MCF 10A (cell line): ENCODE results near the gene NEIL3. TPM values are rescaled to one million over a fixed set of nuclear protein-coding genes. Genes with fewer than 3 reads are reported as not detected.

Experiments
- BruUV-seq: library from RNA; stranded (reverse); fragments of 400-500 nt; replicated peaks from 2 replicates; lab custom pipeline; 2021; lab: Mats Ljungman, UMichigan
- CTCF ChIA-PET: fragments of 300-600 bp; sonication (Branson Sonifier 250); formaldehyde crosslinking; extraction: SDS; loops from one replicate; lab custom pipeline; 2021; ENCODE audit warnings: antibody characterized with exemption, inconsistent platforms; lab: Yijun Ruan, JAX
- POLR2A ChIA-PET: fragments of 300-600, 350-650 bp; sonication (Branson Sonifier 250); formaldehyde crosslinking; extraction: SDS; loops from one replicate; lab custom pipeline; 2020; ENCODE audit warnings: antibody characterized with exemption, inconsistent platforms; lab: Yijun Ruan, JAX
- DNase-seq: peaks from one replicate; pipeline ENCODE4 v3.0.0-alpha.2; 2018; ENCODE audit not compliant: unreplicated experiment
- H3K27ac Mint-ChIP-seq: one replicate; pipeline ENCODE4 v1.8.0; 2022; ENCODE audit warnings: mild to moderate bottlenecking, low read depth, mixed read lengths; ENCODE audit not compliant: unreplicated experiment
- H3K27me3 Mint-ChIP-seq: one replicate; pipeline ENCODE4 v1.8.0; 2022; ENCODE audit warnings: mixed read lengths; ENCODE audit not compliant: insufficient read depth, unreplicated experiment
- H3K36me3 Mint-ChIP-seq: one replicate; pipeline ENCODE4 v1.8.0; 2022; ENCODE audit warnings: mild to moderate bottlenecking, moderate library complexity, mixed read lengths; ENCODE audit not compliant: insufficient read depth, unreplicated experiment
- H3K4me1 Mint-ChIP-seq: one replicate; pipeline ENCODE4 v1.8.0; 2022; ENCODE audit warnings: mixed read lengths; ENCODE audit not compliant: insufficient read depth, unreplicated experiment
- H3K4me3 Mint-ChIP-seq: one replicate; pipeline ENCODE4 v1.8.0; 2022; ENCODE audit warnings: mild to moderate bottlenecking, moderate library complexity, mixed read lengths; ENCODE audit not compliant: unreplicated experiment
- H3K9me3 Mint-ChIP-seq: one replicate; pipeline ENCODE4 v1.8.0; 2022; ENCODE audit warnings: mixed read lengths; ENCODE audit not compliant: unreplicated experiment
- CTCF ChIP-seq: fragments of 200-600 bp; IDR thresholded peaks from one replicate; pipeline ENCODE4 v1.8.0; 2022; ENCODE audit warnings: antibody characterized with exemption, mild to moderate bottlenecking; ENCODE audit not compliant: unreplicated experiment
- intact Hi-C: fragments of 100-400 bp; cut with micrococcal nuclease; formaldehyde crosslinking; loops from 2 replicates; pipeline ENCODE4 v1.14.1; 2022
- total RNA-seq: library from RNA; stranded (reverse); gene quantifications from 2 replicates; pipeline ENCODE4 v1.2.3, GENCODE V29; 2022

Gene NEIL3
- total RNA-seq, 1 experiment from 2014 or later: 5.8 TPM

DNA sequence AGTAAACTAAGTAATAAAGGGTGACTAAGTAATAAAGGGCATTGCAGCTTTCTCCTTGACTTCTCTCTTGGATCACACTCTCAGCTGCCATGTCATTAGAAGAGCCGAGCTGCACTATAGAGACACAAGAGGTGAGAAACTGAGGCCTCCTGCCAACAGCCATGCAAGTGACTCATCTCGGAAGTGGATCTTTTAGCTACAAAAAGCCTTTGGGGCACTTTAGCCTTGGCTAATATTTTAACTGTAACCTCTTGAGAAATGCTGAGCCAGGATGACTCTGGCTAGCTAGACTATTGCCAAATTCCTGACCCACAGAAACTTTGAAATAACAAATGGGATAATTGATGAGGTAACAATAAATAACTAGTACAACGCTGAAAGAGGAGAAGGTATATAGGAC lies 1.5 kb upstream of the NEIL3 start:
- H3K4me1 Mint-ChIP-seq: peaks cover 20% of the 10 kb centered on the region
- ChIA-PET CTCF (interaction anchor here (0.9 to 1.4 kb wide), 3 partner anchors 12 to 58 kb away, joined by 3 to 5 read pairs (median 3); no protein-coding TSS in a partner anchor), POLR2A (interaction anchor here (0.6 to 7.2 kb wide), 8 partner anchors 8 to 957 kb away, joined by 3 to 67 read pairs (median 4); no protein-coding TSS in a partner anchor)
- intact Hi-C loops: no loop called here
- TF ChIP-seq CTCF: no peak
- peak overlapping the region; percentile 49 for H3K4me3 Mint-ChIP-seq
- peak; percentile 99 for DNase-seq
- peaks cover 6% of the 10 kb centered on the region for H3K36me3 Mint-ChIP-seq
- no peaks in the 10 kb centered on the region for H3K27me3 Mint-ChIP-seq
- no peaks in the 10 kb centered on the region for H3K9me3 Mint-ChIP-seq
- BruUV-seq: no TSS peak
- peak overlapping the region; percentile 85 for H3K27ac Mint-ChIP-seq

- POLR2A ChIA-PET: interaction anchor here (0.5 to 7.2 kb wide), 8 partner anchors 10 to 866 kb away, joined by 3 to 67 read pairs (median 4); partner anchors contain the start of gene AGA
- Mint-ChIP-seq H3K27me3 (no peaks in the 10 kb centered on the region), H3K36me3 (peaks cover 6% of the 10 kb centered on the region), H3K4me1 (peaks cover 28% of the 10 kb centered on the region), H3K27ac (peak overlapping the region; percentile 85), H3K9me3 (no peaks in the 10 kb centered on the region), H3K4me3 (peak overlapping the region; percentile 93)
- no peak for TF ChIP-seq CTCF
- intact Hi-C loops: no loop called here
- CTCF ChIA-PET: interaction anchor here (0.6 to 1.6 kb wide), 5 partner anchors 27 to 720 kb away, joined by 3 to 8 read pairs (median 3); no protein-coding TSS in a partner anchor
- peak; percentile 20 for DNase-seq
- BruUV-seq: no TSS peak
Observed at GRCh38 chr4:177308847-177309521, 690 bp upstream of the NEIL3 start.

DNA sequence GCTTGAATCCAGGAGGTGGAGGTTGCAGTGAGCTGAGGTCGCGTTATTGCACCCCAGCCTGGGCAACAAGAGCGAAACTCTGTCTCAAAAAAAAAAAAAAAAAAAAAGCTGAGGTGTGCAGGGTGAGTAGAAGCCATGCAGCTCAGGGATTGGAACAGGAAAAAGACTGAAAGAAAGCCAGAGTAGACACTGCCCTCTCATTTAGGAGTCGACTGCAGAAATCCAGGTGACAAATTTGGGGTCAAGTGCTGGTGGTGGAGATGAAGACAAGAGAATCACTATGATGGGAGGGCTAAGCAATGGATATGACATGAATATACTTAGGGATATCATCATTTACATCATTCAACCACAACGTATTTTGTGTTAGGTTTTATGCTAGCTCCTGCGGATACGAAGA lies 1.9 kb downstream of the NEIL3 start:
- Mint-ChIP-seq H3K36me3 (peaks cover 6% of the 10 kb centered on the region), H3K9me3 (no peaks in the 10 kb centered on the region), H3K27ac (peak overlapping the region; percentile 68), H3K4me1 (peaks cover 33% of the 10 kb centered on the region), H3K27me3 (no peaks in the 10 kb centered on the region), H3K4me3 (no peak overlapping the region)
- no TSS peak for BruUV-seq
- POLR2A ChIA-PET: interaction anchor here (2.5 to 7.2 kb wide), 2 partner anchors 10 to 16 kb away, joined by 10 to 67 read pairs; no protein-coding TSS in a partner anchor
- CTCF ChIA-PET: interaction anchor here (0.6 to 1.9 kb wide), 7 partner anchors 9 to 868 kb away, joined by 3 to 17 read pairs (median 4); no protein-coding TSS in a partner anchor
- no peak for TF ChIP-seq CTCF
- intact Hi-C loops: no loop called here
- DNase-seq: no peak

DNA sequence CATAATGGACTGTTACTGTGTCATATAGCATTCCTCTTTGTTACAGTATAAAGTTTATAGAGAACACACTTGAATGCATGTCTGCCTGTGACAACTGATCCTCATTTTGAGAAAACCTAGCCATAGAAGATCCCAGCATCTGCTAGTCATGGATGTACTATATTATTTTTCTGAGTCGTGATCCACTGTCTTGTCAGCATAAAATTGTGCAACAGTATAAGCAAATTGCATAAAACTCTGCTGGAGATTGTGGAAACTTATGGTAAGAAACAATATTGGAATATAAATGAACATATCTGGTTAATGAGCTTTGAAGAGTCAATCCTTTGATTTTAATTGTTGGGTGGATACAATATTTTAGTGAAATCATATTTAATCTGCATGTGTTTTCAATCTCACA lies 3.6 kb downstream of the NEIL3 start:
- POLR2A ChIA-PET: interaction anchor here (0.6 to 7.2 kb wide), 5 partner anchors 9 to 27 kb away, joined by 3 to 67 read pairs (median 4); no protein-coding TSS in a partner anchor
- Mint-ChIP-seq H3K27ac (peak overlapping the region; percentile 75), H3K4me3 (peak overlapping the region; percentile 25), H3K36me3 (peaks cover 6% of the 10 kb centered on the region), H3K9me3 (no peaks in the 10 kb centered on the region), H3K4me1 (peaks cover 32% of the 10 kb centered on the region), H3K27me3 (no peaks in the 10 kb centered on the region)
- peak; percentile 51 for DNase-seq
- intact Hi-C loops: no loop called here
- CTCF ChIA-PET: interaction anchor here (1.3 to 1.9 kb wide), 3 partner anchors 15 to 63 kb away, joined by 5 to 7 read pairs (median 5); no protein-coding TSS in a partner anchor
- TF ChIP-seq CTCF: no peak
- no TSS peak for BruUV-seq
